Activated CD8-positive, alpha-beta memory T cell treated with anti-CD3 and anti-CD28 coated beads for 4 hours (primary cell): ENCODE measurements around the gene HNRNPL.
"Not testable (repeated sequence)": the region's sequence is repeated elsewhere in the genome, so short reads cannot be mapped to it uniquely, and the experiment has no call there.

Experiments used
- DNase-seq, 2 donors: peaks; one replicate each; pipeline ENCODE4 v3.0.0-alpha.2; 2020; ENCODE audit warnings: low read depth in 2 of 2

HNRNPL gene

GRCh38 chr19:38869836-38870607 lies 20.2 kb upstream of the HNRNPL start:
- DNase-seq, result peak; percentile 86 to 87

GRCh38 chr19:38869160-38869835 lies 19.5 kb upstream of the HNRNPL start:
- DNase-seq, result no peak

DNA sequence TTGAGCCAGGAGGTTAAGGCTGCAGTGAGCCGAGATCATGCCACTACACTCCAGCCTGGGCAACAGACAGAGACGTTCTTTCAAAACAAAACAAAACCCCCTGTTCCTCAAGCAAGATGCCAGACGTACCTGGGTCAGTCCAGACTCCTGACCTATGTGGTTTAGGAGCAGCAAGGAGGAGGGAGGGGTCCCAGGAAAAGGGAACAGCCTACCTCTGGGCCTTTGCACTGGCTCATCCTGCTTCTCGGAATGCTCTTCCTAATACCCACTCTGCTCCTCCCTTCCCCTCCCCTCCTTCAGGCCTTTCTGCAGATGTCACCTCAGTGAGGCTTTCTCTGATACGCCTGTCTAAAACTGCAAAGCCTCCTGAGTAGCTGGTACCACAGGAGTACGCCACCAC lies 18.8 kb upstream of the HNRNPL start:
- DNase-seq, result no peak

DNA sequence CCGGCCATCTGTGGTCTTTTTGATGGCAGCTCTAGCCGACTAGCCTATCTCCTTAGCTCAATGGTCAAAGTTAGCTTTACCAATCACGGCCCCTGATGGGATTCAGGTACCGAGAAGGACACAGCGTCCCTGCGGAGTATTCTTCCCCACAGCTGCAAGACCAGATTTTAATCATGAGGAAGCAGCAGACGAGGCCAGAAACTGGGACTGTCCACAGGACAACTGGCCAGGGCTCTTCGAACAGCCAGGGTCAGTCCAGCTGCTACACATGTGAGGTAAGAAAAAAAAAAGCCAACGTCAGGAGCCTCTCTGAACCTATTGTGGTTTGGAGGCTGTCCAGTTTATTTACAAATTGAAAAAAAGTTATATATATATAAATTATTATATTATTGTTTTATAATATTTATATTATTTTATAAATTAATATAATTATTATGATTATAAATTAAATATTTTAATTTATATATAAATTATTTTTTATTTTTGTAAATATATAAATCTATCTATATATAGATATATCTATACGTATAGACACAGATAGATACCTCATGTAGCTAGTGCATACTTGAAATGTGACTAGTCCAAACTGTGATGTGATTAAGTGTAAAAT lies 17.5 kb upstream of the HNRNPL start:
- DNase-seq, result no peak

DNA sequence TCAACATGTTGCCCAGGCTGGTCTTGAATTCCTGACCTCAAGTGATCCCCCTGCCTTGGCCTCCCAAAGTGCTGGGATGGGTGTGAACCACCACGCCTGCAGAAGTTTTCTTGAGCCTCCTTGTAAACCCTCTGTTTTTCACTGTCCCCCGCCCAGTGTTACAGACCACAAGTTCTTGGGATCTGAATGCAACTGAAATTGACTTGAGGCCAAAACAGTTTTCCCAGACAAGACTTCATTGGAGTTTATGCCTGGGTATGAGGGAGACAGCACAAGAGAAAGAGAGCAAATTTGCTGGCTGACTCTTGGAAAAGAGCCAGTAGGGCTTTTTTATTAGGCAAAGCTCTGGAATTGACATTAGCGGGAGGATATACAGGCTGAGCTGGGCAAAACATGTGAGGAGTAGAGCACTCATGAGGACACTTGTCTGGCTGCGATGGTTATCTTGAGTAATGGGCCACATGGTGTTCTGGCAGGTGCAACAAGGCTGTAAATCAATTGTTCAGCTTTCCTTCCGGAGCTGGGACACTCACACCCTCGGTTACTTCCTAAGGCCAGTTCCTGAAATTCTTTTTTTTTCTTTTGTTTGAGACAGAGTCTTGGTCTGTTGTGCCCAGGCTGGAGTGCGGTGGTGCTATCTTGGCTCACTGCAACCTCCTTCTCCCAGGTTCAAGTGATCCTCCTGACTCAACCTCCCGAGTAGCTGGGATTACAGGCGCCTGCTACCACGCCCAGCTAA lies 12.7 kb upstream of the HNRNPL start:
- DNase-seq, result no peak

DNA sequence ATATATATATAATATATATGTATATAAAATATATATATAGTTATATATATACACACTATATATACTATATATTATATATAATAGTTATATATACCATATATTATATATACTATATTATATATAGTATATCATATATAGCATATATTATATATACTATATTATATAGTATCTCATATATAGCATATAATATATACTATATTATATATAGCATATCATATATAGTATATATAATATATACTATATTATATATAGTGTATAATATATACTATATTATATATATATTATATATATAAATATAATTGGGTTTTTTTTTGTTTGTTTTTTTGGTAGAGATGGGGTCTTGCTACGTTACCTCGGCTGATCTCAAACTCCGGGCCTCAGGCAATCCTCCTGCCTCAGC lies 11.6 kb upstream of the HNRNPL start:
- no peak for DNase-seq

- DNase-seq, result not testable (repeated sequence)
Observed at GRCh38 chr19:38859631-38860204, 9.9 kb upstream of the HNRNPL start.

DNA sequence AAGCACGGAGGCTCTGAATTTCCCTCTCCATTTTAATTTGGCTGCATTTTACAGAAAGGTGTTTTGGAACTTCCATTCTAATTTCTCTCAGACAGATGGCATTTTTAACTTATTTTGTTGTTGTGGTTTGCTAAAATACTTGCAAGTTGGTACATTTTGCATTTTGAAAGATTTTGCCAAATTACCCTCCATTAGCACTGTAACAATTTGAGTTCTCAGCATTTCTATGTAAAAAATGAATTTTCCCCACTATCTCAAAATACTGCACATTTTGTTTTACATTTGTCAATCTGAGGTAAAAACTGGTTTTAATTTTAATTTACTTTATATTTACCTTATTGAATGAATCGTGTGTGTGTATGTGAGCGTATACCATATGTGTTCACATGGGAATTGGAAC lies 7.0 kb upstream of the HNRNPL start:
- no peak for DNase-seq

GRCh38 chr19:38855751-38856150 lies 6.0 kb upstream of the HNRNPL start:
- DNase-seq, result not testable (repeated sequence)

- DNase-seq, result not testable (repeated sequence)
Observed at GRCh38 chr19:38854961-38855360, 5.2 kb upstream of the HNRNPL start.

- no peak for DNase-seq
Observed at GRCh38 chr19:38853214-38853613, 3.4 kb upstream of the HNRNPL start.

- no peak for DNase-seq
Observed at GRCh38 chr19:38852231-38853044, 2.7 kb upstream of the HNRNPL start.

DNA sequence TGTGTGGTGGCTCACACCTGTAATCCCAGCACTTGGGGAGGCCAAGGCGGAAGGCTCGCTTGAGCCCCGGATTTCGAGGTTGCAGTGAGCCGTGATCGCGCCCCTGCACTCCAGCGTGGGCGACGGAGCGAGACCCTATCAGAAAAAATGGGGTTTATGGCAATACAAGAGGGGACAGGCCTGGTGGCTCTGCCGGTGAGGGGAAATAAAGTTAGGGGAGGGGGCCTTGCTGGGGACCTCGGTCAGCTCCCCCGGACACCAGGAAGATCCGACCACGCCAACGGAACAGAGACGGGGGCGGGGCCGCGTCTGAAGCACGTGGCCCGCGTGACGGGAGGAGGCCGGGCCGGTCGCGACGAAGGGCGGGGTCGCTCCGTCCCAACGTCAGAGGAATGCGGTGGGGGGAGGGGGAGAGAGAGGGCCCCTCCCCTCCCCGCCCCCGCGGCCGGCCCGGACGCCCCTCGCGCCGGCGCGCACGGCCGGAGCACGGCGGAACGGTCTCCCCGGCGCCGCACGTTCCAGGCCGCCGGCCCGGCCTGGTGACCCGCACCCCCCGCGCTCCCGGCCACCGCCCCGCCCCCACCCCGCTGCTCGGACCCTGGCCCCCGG lies 1.9 kb upstream of the HNRNPL start:
- DNase-seq, result peak; percentile 80 to 84

DNA sequence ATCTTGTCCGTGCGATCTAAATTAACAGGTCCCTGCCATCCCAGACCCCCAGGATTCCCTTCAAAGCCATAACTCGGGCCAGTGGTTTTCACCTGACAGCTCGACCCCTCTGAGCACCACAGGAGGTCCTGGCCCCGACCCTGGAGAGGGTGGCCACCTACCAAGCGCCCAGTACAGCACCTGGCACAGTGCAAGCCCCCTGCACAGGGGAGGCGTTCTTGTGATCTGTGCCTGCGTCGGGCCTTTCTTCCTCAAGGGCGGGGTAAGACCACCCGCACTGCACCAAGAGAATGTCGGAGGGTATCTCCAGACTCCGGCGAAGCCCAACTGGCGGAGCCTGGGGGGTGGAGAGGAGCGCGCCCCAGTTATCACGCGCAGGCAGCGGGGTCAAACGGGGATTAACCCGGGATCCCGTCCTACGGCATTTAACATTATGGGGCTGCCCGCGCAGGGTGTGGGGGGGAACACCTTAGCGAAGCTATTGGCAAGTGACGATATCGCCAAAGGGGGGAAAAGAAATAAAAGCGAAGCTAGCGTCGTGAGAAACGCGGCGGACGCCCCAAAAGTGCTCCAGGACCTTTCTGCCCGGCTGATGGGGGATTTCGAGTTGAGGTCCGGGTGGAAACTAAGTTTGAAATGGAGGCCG lies 1.3 kb upstream of the HNRNPL start:
- no peak for DNase-seq

- peak in 1 of 2 donors; percentile 99 for DNase-seq
Observed at GRCh38 chr19:38850436-38850975, 720 bp upstream of the HNRNPL start.

GRCh38 chr19:38849147-38849859 lies 483 bp downstream of the HNRNPL start:
- DNase-seq, result peak; percentile 98

DNA sequence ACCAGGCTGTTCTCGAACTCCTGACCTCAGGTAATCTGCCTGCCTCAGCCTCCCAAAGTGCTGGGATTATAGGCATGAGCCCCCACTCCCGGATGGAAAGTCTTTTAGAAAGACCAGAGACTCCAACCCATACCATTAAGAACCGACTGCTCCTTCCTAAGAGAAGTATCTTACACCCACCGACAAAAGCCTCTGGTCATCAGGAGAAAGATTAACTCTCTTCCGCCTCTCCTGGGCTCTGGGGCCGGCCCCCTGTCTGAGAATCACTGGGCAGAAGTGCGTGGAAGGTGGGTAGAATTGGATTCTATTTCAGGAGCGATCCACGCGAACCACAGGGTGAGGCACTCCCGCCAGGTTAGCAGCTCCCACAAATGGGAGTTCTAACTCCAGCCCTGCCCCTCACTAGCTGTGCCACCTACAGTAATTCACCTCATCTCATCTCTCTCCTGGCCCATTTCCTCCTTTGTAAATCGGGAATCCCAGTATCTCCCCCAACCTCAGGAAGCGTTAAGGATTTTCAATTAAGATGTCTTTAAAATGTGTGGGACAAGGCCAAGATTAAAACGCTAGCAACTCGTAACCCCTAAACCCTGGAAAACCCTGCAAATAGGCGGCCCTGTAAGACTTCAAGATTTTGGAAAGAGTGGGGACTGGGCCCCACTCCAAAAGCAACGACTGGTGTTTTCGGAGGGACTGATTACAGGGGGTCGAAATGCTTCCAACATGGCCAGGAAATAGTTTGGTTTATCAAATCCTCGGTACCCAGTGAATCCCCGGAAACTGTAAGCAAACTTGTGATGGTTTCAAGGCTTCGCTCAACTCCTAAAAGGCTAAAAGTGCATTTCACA lies 1.3 kb downstream of the HNRNPL start:
- DNase-seq, result no peak

- no peak for DNase-seq
Observed at GRCh38 chr19:38846097-38846496, 3.7 kb downstream of the HNRNPL start.
